GM23248 (cell line): ENCODE results near the gene PHLPP1. TPM values are rescaled to one million over a fixed set of nuclear protein-coding genes. Genes with fewer than 3 reads are reported as not detected.

Experiments
- DNase-seq: peaks from one replicate; pipeline ENCODE4 v3.0.0-alpha.2; 2015
- H2AFZ ChIP-seq: fragments of 200-600 bp; sonication (generic); 2 replicates; pipeline ENCODE4 v1.6.1; 2016; ENCODE audit warnings: antibody characterized with exemption
- H3F3A ChIP-seq: fragments of 200-600 bp; sonication (generic); 2 replicates; pipeline ENCODE4 v1.6.1; 2016; ENCODE audit warnings: mild to moderate bottlenecking, antibody characterized with exemption, mixed run types; ENCODE audit not compliant: insufficient read depth
- H3K27ac ChIP-seq: fragments of 200-600 bp; sonication (generic); 2 replicates; pipeline ENCODE4 v1.5.1; 2016; ENCODE audit warnings: mild to moderate bottlenecking
- H3K27me3 ChIP-seq: fragments of 200-600 bp; sonication (generic); replicated peaks from 2 replicates; pipeline ENCODE4 v1.6.1; 2016; ENCODE audit warnings: mild to moderate bottlenecking; ENCODE audit not compliant: insufficient read depth
- H3K36me3 ChIP-seq: fragments of 200-600 bp; sonication (generic); 2 replicates; pipeline ENCODE4 v1.6.1; 2016; ENCODE audit warnings: low read depth, mild to moderate bottlenecking
- H3K4me1 ChIP-seq: fragments of 200-600 bp; sonication (generic); 2 replicates; pipeline ENCODE4 v1.6.1; 2016; ENCODE audit warnings: mild to moderate bottlenecking; ENCODE audit not compliant: insufficient read depth
- H3K4me2 ChIP-seq: fragments of 200-600 bp; sonication (generic); one replicate; pipeline ENCODE4 v1.6.1; 2016; ENCODE audit warnings: mild to moderate bottlenecking; ENCODE audit not compliant: unreplicated experiment
- H3K4me3 ChIP-seq: fragments of 200-600 bp; sonication (generic); 2 replicates; pipeline ENCODE4 v1.5.1; 2016; ENCODE audit warnings: mild to moderate bottlenecking
- H3K79me2 ChIP-seq: fragments of 200-600 bp; sonication (generic); 2 replicates; pipeline ENCODE4 v1.6.1; 2016; ENCODE audit warnings: mild to moderate bottlenecking; ENCODE audit not compliant: insufficient read depth
- H3K9ac ChIP-seq: fragments of 200-600 bp; sonication (generic); 2 replicates; pipeline ENCODE4 v1.6.1; 2016; ENCODE audit warnings: mild to moderate bottlenecking
- H3K9me2 ChIP-seq: fragments of 200-600 bp; sonication (generic); 2 replicates; pipeline ENCODE4 v1.6.1; 2016; ENCODE audit warnings: mixed run types, mild to moderate bottlenecking, moderate library complexity; ENCODE audit not compliant: insufficient read depth
- H3K9me3 ChIP-seq: fragments of 200-600 bp; sonication (generic); one replicate; pipeline ENCODE4 v1.6.1; 2017; ENCODE audit warnings: low read depth
- H4K20me1 ChIP-seq: fragments of 200-600 bp; sonication (generic); 2 replicates; pipeline ENCODE4 v1.6.0; 2016; ENCODE audit not compliant: insufficient read depth
- EZH2 ChIP-seq: fragments of 200-600 bp; sonication (generic); IDR thresholded peaks from 2 replicates; pipeline ENCODE4 v1.6.1; 2018; ENCODE audit warnings: antibody characterized with exemption, mild to moderate bottlenecking; ENCODE audit not compliant: insufficient read depth, poor library complexity, severe bottlenecking
- EZH2phosphoT487 ChIP-seq: fragments of 200-600 bp; sonication (generic); IDR thresholded peaks from 2 replicates; pipeline ENCODE4 v1.6.1; 2018; ENCODE audit warnings: antibody characterized with exemption, moderate library complexity, mild to moderate bottlenecking, low read depth; ENCODE audit not compliant: insufficient read depth
- WGBS, 2 experiments: methylation state at CpG; one replicate each; pipeline ENCODE4 v1.1.6; 2015 to 2017; ENCODE audit warnings: low lambda C conversion rate in 2 of 2, low coverage in 1 of 2; ENCODE audit errors: missing lambda C conversion rate in 2 of 2; 5-methylcytosine and 5-hydroxymethylcytosine counted together
- in situ Hi-C: fragments of 300-500 bp; cut with MboI; formaldehyde crosslinking; loops from 2 replicates; pipeline ENCODE4 v1.15.0; 2020
- polyA plus RNA-seq: library from polyadenylated mRNA; unstranded; fragments of >200 nt; fragmentation: Nextera tagmentation; extraction: Ambion mirVana; gene quantifications from 2 replicates; pipeline ENCODE4 v1.2.1, GENCODE V29; 2016
- total RNA-seq: library from RNA; depleted of rRNA; stranded (reverse); fragments of >200 nt; shearing (Covaris generic); gene quantifications from 2 replicates; pipeline ENCODE4 v1.2.3, GENCODE V29; 2014

Gene PHLPP1
- total and polyA plus RNA-seq, 2 experiments from 2014 or later = 1.1 to 6.8 TPM

GRCh38 chr18:63000839-63001238, 285.5 kb downstream of the PHLPP1 start:
- Histone ChIP-seq H3K36me3 (no peaks in the 10 kb centered on the region), H3K9me3 (no peaks in the 10 kb centered on the region), H3K9ac (no peak overlapping the region), H4K20me1 (no peaks in the 10 kb centered on the region), H2AFZ (no peak overlapping the region), H3K27ac (no peak overlapping the region), H3K4me3 (no peak overlapping the region), H3K27me3 (peaks cover 4% of the 10 kb centered on the region; the same call in 1 of the 2 replicates), H3K9me2 (no peaks in the 10 kb centered on the region), H3K79me2 (no peaks in the 10 kb centered on the region), H3F3A (no peaks in the 10 kb centered on the region), H3K4me2 (no peak overlapping the region), H3K4me1 (0 out of 2 replicates have a peak, but pooled peaks cover 7% of the 10 kb centered on the region)
- in situ Hi-C loops = loop anchor here (25.0 kb wide), 1 partner anchor 836 kb away; no protein-coding TSS in a partner anchor
- TF ChIP-seq EZH2phosphoT487 (no peak), EZH2 (no peak)
- WGBS, 2 experiments = 71 to 83% methylated on average over 8 of the region's 8 CpGs
- DNase-seq = no peak

- Histone ChIP-seq H3K79me2 (no peaks in the 10 kb centered on the region), H3K9ac (no peak overlapping the region), H3K27me3 (0 out of 2 replicates have a peak, but pooled peaks cover 4% of the 10 kb centered on the region), H3F3A (no peaks in the 10 kb centered on the region), H3K4me3 (no peak overlapping the region), H4K20me1 (no peaks in the 10 kb centered on the region), H3K36me3 (no peaks in the 10 kb centered on the region), H3K4me1 (0 out of 2 replicates have a peak, but pooled peaks cover 7% of the 10 kb centered on the region), H3K9me2 (no peaks in the 10 kb centered on the region), H3K27ac (no peak overlapping the region), H3K4me2 (no peak overlapping the region), H2AFZ (no peak overlapping the region), H3K9me3 (no peaks in the 10 kb centered on the region)
- 75 to 79% methylated on average over 5 of the region's 5 CpGs for WGBS, 2 experiments
- TF ChIP-seq EZH2phosphoT487 = no peak
- no peak for TF ChIP-seq EZH2
- in situ Hi-C loops = loop anchor here (25.0 kb wide), 1 partner anchor 835 kb away; no protein-coding TSS in a partner anchor
- no peak for DNase-seq
Measured at GRCh38 chr18:63001861-63002260, 286.5 kb downstream of the PHLPP1 start.

- no peak overlapping the region for H3K27ac ChIP-seq
Measured at GRCh38 chr18:63002305-63002704, 287.0 kb downstream of the PHLPP1 start.

GRCh38 chr18:63002803-63003445, 287.6 kb downstream of the PHLPP1 start:
- 0 out of 2 replicates have a peak, but pooled peaks cover 7% of the 10 kb centered on the region for H3K4me1 ChIP-seq
- H2AFZ ChIP-seq = no peak overlapping the region
- no peak overlapping the region for H3K4me2 ChIP-seq
- no peaks in the 10 kb centered on the region for H3K36me3 ChIP-seq
- TF ChIP-seq EZH2phosphoT487 (no peak), EZH2 (no peak)
- H3K4me3 ChIP-seq = no peak overlapping the region
- no peak overlapping the region for H3K9ac ChIP-seq
- no peak overlapping the region for H3K27ac ChIP-seq
- H3K9me3 ChIP-seq = no peaks in the 10 kb centered on the region
- H3K79me2 ChIP-seq = no peaks in the 10 kb centered on the region
- H3K9me2 ChIP-seq = no peaks in the 10 kb centered on the region
- WGBS, 2 experiments = 79% methylated on average over 9 of the region's 9 CpGs
- peaks cover 4% of the 10 kb centered on the region; the same call in 1 of the 2 replicates for H3K27me3 ChIP-seq
- H4K20me1 ChIP-seq = no peaks in the 10 kb centered on the region
- H3F3A ChIP-seq = no peaks in the 10 kb centered on the region
- no peak for DNase-seq
- in situ Hi-C loops = loop anchor here (25.0 kb wide), 1 partner anchor 834 kb away; no protein-coding TSS in a partner anchor

More at GRCh38 chr18:63002305-63002704, 287.0 kb downstream of the PHLPP1 start:
- H3K9me3 ChIP-seq = no peaks in the 10 kb centered on the region
- no peaks in the 10 kb centered on the region for H3F3A ChIP-seq
- 79% methylated on average over 6 of the region's 6 CpGs for WGBS, 2 experiments
- H3K9ac ChIP-seq = no peak overlapping the region
- H3K79me2 ChIP-seq = no peaks in the 10 kb centered on the region
- 0 out of 2 replicates have a peak, but pooled peaks cover 4% of the 10 kb centered on the region for H3K27me3 ChIP-seq
- in situ Hi-C loops = loop anchor here (25.0 kb wide), 1 partner anchor 835 kb away; no protein-coding TSS in a partner anchor
- no peak overlapping the region for H2AFZ ChIP-seq
- no peaks in the 10 kb centered on the region for H3K9me2 ChIP-seq
- no peak for DNase-seq
- H3K4me2 ChIP-seq = no peak overlapping the region
- no peaks in the 10 kb centered on the region for H3K36me3 ChIP-seq
- no peaks in the 10 kb centered on the region for H4K20me1 ChIP-seq
- no peak overlapping the region for H3K4me3 ChIP-seq
- TF ChIP-seq EZH2 (no peak), EZH2phosphoT487 (no peak)
- 0 out of 2 replicates have a peak, but pooled peaks cover 7% of the 10 kb centered on the region for H3K4me1 ChIP-seq
